ENCODE results near the gene SPECC1. TPM values are rescaled to one million over a fixed set of nuclear protein-coding genes. Genes with fewer than 3 reads are reported as not detected.

SPECC1 gene
- total RNA-seq, 1 donor from 2014 or later, result 6.0 TPM

DNA sequence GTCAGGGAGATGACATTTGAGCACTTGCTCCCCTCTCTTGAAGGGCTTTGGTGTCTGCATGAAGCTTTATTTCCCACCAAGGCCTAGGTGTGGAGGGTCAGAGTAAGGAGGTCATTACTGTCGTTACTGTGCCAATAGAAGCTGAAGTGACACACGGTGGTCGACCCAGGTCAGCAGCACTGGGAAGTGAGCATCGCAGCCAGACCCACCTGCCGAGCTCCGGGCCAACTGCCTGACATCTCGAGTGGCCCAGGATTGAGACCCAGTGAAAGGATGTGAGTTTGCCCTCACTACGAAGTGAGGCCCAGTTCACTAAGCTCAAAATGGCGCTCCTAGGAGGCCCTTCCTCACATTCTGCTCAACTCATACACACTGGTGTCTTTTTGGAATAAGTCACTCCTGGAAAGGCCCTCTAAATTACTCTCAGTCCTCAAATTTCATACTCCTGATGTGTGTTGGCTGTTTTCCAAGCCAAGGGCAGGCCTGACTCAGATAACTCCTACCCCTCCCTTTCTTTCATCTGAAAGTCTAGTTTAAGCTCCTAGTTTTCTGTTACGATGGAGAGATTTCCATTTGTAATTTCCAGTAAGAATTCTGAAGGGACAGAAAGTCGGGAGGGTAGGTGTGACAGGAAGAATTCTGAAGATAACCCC, 257.8 kb downstream of the SPECC1 start:
- H3K27ac Mint-ChIP-seq, result no peak overlapping the region
- no peak for DNase-seq

DNA sequence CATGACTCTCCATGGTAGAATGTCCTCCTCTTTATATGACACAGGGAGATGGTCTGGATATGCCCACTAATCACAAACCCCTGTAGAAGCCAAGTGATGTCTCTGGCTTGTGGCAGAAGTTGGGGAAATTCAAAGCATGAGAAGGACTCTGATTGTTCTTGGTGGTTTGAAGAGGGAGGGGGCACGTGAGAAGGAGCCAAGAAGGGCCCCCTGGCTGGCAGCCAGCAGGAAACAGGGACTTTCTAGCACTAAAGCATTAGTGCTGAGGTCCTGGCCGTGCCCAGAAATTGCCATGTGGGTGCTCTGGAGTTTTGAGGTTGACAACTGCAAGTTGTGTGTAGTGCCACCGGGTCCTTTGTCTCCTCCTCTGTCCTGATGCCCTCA, 258.3 kb downstream of the SPECC1 start:
- no peaks in the 10 kb centered on the region for H3K27me3 Mint-ChIP-seq
- no peaks in the 10 kb centered on the region for H3K9me3 Mint-ChIP-seq
- H3K4me1 Mint-ChIP-seq, result peaks cover 38% of the 10 kb centered on the region
- no peak overlapping the region for H3K4me3 Mint-ChIP-seq
- H3K27ac Mint-ChIP-seq, result no peak overlapping the region
- intact Hi-C loops (cut with micrococcal nuclease), result no loop called here
- no peak for DNase-seq
- H3K36me3 Mint-ChIP-seq (ENCODE audit: low read depth), result peaks cover 2% of the 10 kb centered on the region

More for the DNA sequence above, 257.8 kb downstream of the SPECC1 start:
- H3K9me3 Mint-ChIP-seq, result no peaks in the 10 kb centered on the region
- peaks cover 2% of the 10 kb centered on the region for H3K36me3 Mint-ChIP-seq (ENCODE audit: low read depth)
- H3K4me1 Mint-ChIP-seq, result peaks cover 38% of the 10 kb centered on the region
- intact Hi-C loops (cut with micrococcal nuclease), result no loop called here
- H3K27me3 Mint-ChIP-seq, result no peaks in the 10 kb centered on the region
- no peak overlapping the region for H3K4me3 Mint-ChIP-seq

DNA sequence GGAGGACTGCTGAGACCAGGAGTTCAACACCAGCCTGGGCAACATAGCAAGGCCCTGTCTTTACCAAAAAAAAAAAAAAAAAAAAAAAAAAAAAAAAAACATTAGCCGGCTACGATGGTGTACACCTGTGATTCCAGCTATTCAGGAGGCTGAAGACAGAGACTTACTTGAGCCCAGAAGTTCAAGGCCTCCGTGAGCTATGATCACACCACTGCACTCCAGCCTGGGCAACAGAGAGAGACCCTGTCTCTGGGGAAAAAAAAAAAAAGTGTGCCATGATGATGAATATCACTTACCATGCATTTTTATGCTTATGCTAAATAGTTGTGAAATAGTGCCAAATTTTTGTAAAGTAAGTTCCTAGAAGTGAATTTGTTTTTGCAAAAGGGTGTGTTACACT, 261.2 kb downstream of the SPECC1 start:
- Mint-ChIP-seq H3K4me3 (no peak overlapping the region), H3K4me1 (peaks cover 49% of the 10 kb centered on the region)

DNA sequence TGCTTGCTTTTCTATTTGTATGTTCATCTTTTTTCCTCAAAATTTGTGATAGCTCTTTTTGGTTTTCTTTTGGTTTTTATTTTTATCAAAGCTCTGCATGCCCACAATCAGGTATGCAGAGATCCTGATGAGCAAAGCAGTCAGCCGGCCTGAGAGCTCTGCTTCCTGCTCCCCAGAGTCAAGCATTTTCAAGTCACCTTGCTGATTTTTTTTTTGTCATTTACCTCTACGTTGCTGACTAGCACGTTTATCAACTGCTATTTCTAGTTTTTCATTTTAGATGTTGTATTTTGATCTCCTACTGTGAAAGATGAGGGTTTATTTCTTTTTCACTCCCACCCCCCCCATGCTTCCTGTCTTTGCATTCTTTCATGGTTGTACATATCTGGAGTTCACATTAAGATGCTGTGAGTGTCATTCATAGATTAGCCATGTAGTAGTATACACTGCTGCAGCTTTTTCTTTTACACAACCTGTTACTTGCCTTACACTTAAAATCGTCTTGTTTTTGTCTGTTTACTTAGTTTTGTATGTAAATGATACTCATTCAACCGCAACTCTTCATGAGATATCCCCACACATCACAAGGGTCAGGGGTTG, 262.0 kb downstream of the SPECC1 start:
- no peaks in the 10 kb centered on the region for H3K9me3 Mint-ChIP-seq
- H3K36me3 Mint-ChIP-seq (ENCODE audit: low read depth), result no peaks in the 10 kb centered on the region
- peak overlapping the region; percentile 64 for H3K4me3 Mint-ChIP-seq
- DNase-seq, result no peak
- H3K4me1 Mint-ChIP-seq, result peaks cover 56% of the 10 kb centered on the region
- intact Hi-C loops (cut with micrococcal nuclease), result no loop called here
- no peaks in the 10 kb centered on the region for H3K27me3 Mint-ChIP-seq
- H3K27ac Mint-ChIP-seq, result peak overlapping the region; percentile 62

More for the DNA sequence above, 261.2 kb downstream of the SPECC1 start:
- Mint-ChIP-seq H3K27me3 (no peaks in the 10 kb centered on the region), H3K9me3 (no peaks in the 10 kb centered on the region), H3K36me3 (ENCODE audit: low read depth) (no peaks in the 10 kb centered on the region), H3K27ac (no peak overlapping the region)
- no peak for DNase-seq
- intact Hi-C loops (cut with micrococcal nuclease), result no loop called here

DNA sequence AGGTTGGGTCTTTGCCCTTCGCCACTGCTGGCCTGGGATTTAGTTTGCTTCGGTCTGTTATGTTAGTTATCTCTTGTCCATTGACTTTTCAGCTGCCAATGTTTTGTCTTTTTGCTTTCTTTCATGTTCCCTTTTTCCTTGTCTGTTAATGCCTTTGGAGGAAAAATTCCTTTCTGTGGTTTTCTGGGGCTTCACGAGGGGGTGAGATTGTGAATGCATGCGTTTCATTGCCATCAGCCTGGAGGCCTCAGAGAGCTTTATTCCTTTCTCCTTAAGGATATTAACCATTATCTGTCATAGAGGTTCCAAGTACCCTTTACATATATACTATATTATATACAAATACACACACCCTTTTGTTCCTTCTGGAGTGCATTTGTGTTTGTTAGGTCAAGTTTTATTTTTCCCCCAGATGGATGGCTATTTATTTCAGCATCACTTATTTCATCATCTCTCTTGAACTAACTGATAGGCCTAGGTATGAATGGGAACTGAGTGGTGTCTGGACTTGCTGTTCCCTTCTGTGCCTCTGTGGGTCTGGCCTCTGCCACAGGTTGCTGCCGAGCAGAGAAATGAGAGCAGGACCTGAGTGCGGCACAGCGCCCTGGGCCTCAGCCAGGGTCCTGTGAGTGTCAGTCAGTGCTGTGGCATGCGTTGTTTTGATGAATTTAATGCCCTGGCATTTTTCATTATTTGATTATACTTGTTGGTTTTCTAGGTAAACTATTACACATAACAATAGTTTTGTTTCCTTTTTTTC, 264.8 kb downstream of the SPECC1 start:
- no peak for DNase-seq
- H3K27ac Mint-ChIP-seq, result peak overlapping the region; percentile 73
- no peaks in the 10 kb centered on the region for H3K27me3 Mint-ChIP-seq
- H3K4me1 Mint-ChIP-seq, result peaks cover 62% of the 10 kb centered on the region
- peak overlapping the region; percentile 60 for H3K4me3 Mint-ChIP-seq
- H3K9me3 Mint-ChIP-seq, result no peaks in the 10 kb centered on the region
- H3K36me3 Mint-ChIP-seq (ENCODE audit: low read depth), result no peaks in the 10 kb centered on the region
- intact Hi-C loops (cut with micrococcal nuclease), result no loop called here

- peak overlapping the region; percentile 47 for H3K4me3 Mint-ChIP-seq
- peaks cover 68% of the 10 kb centered on the region for H3K4me1 Mint-ChIP-seq
- H3K9me3 Mint-ChIP-seq, result no peaks in the 10 kb centered on the region
- intact Hi-C loops (cut with micrococcal nuclease), result no loop called here
- peak overlapping the region; percentile 23 for H3K27ac Mint-ChIP-seq
- H3K27me3 Mint-ChIP-seq, result no peaks in the 10 kb centered on the region
- no peak for DNase-seq
- H3K36me3 Mint-ChIP-seq (ENCODE audit: low read depth), result no peaks in the 10 kb centered on the region
These were observed 266.5 kb downstream of the SPECC1 start for GRCh38 chr17:20275653-20276052.

DNA sequence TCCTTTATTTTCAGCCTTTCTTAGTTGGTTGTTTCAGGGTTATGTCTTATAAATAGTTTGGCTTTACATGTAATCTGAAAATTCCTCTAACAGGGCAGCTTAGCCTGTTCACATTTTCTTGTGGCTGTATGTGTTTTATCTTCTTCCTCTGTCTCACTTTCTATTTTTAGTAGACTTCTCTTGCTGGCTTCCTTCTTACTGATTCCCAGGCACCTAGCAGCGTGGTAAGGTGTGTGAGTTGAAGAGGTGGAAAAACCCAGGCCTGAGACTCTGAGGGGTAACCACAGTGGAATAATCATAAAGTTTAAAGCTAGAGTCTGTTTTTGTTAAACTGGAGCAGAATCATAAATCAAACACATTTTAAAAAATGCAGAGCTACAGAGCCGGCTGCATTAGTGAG, 267.3 kb downstream of the SPECC1 start:
- no peak for DNase-seq
- H3K9me3 Mint-ChIP-seq, result no peaks in the 10 kb centered on the region
- peak overlapping the region; percentile 65 for H3K27ac Mint-ChIP-seq
- H3K4me1 Mint-ChIP-seq, result peaks cover 67% of the 10 kb centered on the region
- no peaks in the 10 kb centered on the region for H3K27me3 Mint-ChIP-seq
- peak overlapping the region; percentile 31 for H3K4me3 Mint-ChIP-seq
- intact Hi-C loops (cut with micrococcal nuclease), result no loop called here
- H3K36me3 Mint-ChIP-seq (ENCODE audit: low read depth), result no peaks in the 10 kb centered on the region

- no peaks in the 10 kb centered on the region for H3K27me3 Mint-ChIP-seq
- H3K36me3 Mint-ChIP-seq (ENCODE audit: low read depth), result no peaks in the 10 kb centered on the region
- no peaks in the 10 kb centered on the region for H3K9me3 Mint-ChIP-seq
- DNase-seq, result no peak
- no peak overlapping the region for H3K27ac Mint-ChIP-seq
- intact Hi-C loops (cut with micrococcal nuclease), result no loop called here
- no peak overlapping the region for H3K4me3 Mint-ChIP-seq
- H3K4me1 Mint-ChIP-seq, result peaks cover 57% of the 10 kb centered on the region
These were observed 269.6 kb downstream of the SPECC1 start for GRCh38 chr17:20278805-20279204.

GRCh38 chr17:20279631-20280030, 270.5 kb downstream of the SPECC1 start:
- DNase-seq, result no peak
- Mint-ChIP-seq H3K36me3 (ENCODE audit: low read depth) (no peaks in the 10 kb centered on the region), H3K4me3 (no peak overlapping the region), H3K27ac (no peak overlapping the region), H3K9me3 (no peaks in the 10 kb centered on the region), H3K4me1 (peaks cover 51% of the 10 kb centered on the region), H3K27me3 (no peaks in the 10 kb centered on the region)
- intact Hi-C loops (cut with micrococcal nuclease), result loop anchor here (1.0 to 5.0 kb wide), 2 partner anchors 32 to 45 kb away; no protein-coding TSS in a partner anchor

GRCh38 chr17:20280051-20280450, 270.9 kb downstream of the SPECC1 start:
- peaks cover 52% of the 10 kb centered on the region for H3K4me1 Mint-ChIP-seq
- no peak overlapping the region for H3K4me3 Mint-ChIP-seq
- H3K27me3 Mint-ChIP-seq, result no peaks in the 10 kb centered on the region
- intact Hi-C loops (cut with micrococcal nuclease), result loop anchor here (1.0 to 5.0 kb wide), 2 partner anchors 33 to 46 kb away; no protein-coding TSS in a partner anchor
- DNase-seq, result no peak
- no peaks in the 10 kb centered on the region for H3K9me3 Mint-ChIP-seq
- H3K36me3 Mint-ChIP-seq (ENCODE audit: low read depth), result no peaks in the 10 kb centered on the region
- no peak overlapping the region for H3K27ac Mint-ChIP-seq

- Mint-ChIP-seq H3K4me3 (peak overlapping the region; percentile 4), H3K9me3 (no peaks in the 10 kb centered on the region), H3K27ac (peak overlapping the region; percentile 5), H3K4me1 (peaks cover 44% of the 10 kb centered on the region), H3K36me3 (ENCODE audit: low read depth) (no peaks in the 10 kb centered on the region), H3K27me3 (no peaks in the 10 kb centered on the region)
- intact Hi-C loops (cut with micrococcal nuclease), result loop anchor here (1.0 to 5.0 kb wide), 2 partner anchors 34 to 47 kb away; no protein-coding TSS in a partner anchor
- no peak for DNase-seq
These were observed 271.7 kb downstream of the SPECC1 start for GRCh38 chr17:20280851-20281250.

DNA sequence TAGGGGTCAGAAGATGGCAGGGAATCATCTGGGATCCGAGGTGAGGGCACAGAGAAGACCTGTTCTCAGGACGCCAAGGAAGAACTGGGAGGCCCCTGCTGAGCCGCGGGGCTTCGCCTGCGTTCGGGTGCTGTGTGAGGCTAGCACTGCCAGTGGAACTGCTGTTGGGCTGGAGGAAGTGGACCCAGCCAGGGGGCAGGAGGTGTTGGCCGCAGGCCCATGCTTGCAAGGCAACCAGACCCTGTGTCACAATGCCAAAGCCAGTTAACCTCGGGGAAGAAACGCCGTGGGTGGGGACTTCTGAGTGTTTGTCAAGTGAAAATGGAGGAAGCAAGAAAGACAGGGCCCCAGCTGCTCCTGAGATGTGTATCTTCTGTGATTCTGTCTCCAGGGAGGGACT, 272.7 kb downstream of the SPECC1 start:
- intact Hi-C loops (cut with micrococcal nuclease), result loop anchor here (5.0 kb wide), 1 partner anchor 35 kb away; no protein-coding TSS in a partner anchor
- no peak for DNase-seq
- Mint-ChIP-seq H3K4me1 (peaks cover 33% of the 10 kb centered on the region), H3K36me3 (ENCODE audit: low read depth) (no peaks in the 10 kb centered on the region), H3K27me3 (no peaks in the 10 kb centered on the region), H3K9me3 (no peaks in the 10 kb centered on the region), H3K4me3 (no peak overlapping the region), H3K27ac (peak overlapping the region; percentile 17)

- H3K9me3 Mint-ChIP-seq, result no peaks in the 10 kb centered on the region
- no peak for DNase-seq
- intact Hi-C loops (cut with micrococcal nuclease), result loop anchor here (5.0 kb wide), 1 partner anchor 35 kb away; no protein-coding TSS in a partner anchor
- no peak overlapping the region for H3K27ac Mint-ChIP-seq
- H3K27me3 Mint-ChIP-seq, result no peaks in the 10 kb centered on the region
- H3K4me1 Mint-ChIP-seq, result peaks cover 31% of the 10 kb centered on the region
- no peak overlapping the region for H3K4me3 Mint-ChIP-seq
- no peaks in the 10 kb centered on the region for H3K36me3 Mint-ChIP-seq (ENCODE audit: low read depth)
These were observed 273.6 kb downstream of the SPECC1 start for GRCh38 chr17:20282526-20283308.
